ENCODE data around the gene CFAP119.
"Not testable (repeated sequence)": the region's sequence is repeated elsewhere in the genome, so short reads cannot be mapped to it uniquely, and the experiment has no call there.

CFAP119 gene

DNA sequence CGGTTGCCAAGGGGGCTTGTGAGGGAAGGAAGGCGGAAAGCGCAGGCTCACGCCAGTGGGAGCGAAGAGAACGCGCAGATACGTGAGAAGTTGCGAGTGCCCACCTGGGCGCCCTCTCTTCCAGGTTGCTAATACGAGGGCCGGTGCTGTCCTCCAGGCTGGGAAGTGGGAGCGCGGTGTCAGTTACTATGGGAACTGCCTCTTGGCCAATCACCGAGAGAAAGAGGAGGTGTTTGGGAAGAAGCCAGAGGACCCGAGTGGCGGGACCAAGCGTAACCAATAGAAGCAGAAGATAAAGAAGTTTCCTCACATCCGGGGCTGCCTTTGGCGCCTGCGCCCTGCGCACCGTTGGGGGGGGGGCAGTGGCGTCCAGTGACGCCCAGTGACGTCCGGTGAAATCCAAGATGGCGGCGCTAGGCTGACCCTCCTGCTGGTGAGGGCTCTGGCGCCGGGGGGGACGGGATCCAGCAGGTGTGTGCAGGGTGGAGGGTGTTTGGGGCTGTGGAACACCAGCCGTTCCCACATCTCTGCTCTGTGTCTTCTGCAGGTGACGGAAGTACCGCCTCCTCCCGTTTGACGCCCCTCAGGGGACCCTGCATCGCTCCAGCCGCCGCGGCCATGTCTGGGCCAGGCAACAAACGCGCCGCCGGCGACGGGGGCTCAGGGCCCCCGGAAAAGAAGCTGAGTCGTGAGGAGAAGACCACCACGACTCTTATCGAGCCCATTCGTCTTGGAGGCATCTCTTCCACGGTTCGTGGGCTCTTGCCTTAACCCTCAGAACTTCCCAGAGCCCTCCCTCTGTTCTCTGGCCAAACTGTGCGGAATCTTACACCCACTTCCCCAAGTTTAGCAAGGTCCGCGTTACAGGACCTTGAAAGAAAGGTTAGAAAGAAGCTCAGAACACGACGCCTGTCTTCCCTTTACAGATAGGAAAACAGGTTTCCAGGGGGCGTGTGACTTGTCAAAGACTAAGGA lies at the start of gene CFAP119, which contains the start of gene RNF40:
Gene CFAP119, minus strand, starts transcription at position 135 of the 975 bp plus-strand sequence. CDS start 314 bp downstream, outside the sequence.
Gene RNF40, plus strand, starts transcription at position 395 of the 975 bp plus-strand sequence. Its CDS starts 224 bp downstream, at position 619.
- in situ Hi-C loops (cut with MboI; ENCODE audit: low sequenced_read_pairs, unreplicated experiment): no loop called here
- peak; percentile 99 for DNase-seq (ENCODE audit: low spot score)
- TF ChIP-seq, protein P1, sequence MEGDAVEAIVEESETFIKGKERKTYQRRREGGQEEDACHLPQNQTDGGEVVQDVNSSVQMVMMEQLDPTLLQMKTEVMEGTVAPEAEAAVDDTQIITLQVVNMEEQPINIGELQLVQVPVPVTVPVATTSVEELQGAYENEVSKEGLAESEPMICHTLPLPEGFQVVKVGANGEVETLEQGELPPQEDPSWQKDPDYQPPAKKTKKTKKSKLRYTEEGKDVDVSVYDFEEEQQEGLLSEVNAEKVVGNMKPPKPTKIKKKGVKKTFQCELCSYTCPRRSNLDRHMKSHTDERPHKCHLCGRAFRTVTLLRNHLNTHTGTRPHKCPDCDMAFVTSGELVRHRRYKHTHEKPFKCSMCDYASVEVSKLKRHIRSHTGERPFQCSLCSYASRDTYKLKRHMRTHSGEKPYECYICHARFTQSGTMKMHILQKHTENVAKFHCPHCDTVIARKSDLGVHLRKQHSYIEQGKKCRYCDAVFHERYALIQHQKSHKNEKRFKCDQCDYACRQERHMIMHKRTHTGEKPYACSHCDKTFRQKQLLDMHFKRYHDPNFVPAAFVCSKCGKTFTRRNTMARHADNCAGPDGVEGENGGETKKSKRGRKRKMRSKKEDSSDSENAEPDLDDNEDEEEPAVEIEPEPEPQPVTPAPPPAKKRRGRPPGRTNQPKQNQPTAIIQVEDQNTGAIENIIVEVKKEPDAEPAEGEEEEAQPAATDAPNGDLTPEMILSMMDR (IDR thresholded peaks at IDR 0.05; ENCODE audit: borderline replicate concordance, control extremely low read depth, extremely low read depth, insufficient read depth, missing control alignments): no peak

DNA sequence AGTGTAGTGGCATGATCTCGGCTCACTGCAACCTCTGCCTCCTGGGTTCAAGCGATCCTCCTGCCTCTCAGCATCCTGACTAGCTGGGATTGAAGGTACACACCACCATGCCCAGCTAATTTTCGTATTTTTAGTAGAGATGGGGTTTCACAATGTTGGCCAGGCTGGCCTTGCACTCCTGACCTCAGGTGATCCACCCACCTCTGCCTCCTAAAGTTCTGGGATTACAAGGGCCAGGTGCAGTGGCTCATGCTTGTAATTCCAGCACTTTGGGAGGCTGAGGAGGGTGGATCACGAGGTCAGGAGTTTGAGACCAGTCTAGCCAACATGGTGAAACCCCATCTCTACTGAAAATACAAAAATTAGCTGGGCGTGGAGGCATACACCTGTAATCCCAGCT lies 47.8 kb upstream of the CFAP119 start:
- in situ Hi-C loops (cut with MboI; ENCODE audit: low sequenced_read_pairs, unreplicated experiment); DNase-seq (ENCODE audit: low spot score): not testable (repeated sequence)

DNA sequence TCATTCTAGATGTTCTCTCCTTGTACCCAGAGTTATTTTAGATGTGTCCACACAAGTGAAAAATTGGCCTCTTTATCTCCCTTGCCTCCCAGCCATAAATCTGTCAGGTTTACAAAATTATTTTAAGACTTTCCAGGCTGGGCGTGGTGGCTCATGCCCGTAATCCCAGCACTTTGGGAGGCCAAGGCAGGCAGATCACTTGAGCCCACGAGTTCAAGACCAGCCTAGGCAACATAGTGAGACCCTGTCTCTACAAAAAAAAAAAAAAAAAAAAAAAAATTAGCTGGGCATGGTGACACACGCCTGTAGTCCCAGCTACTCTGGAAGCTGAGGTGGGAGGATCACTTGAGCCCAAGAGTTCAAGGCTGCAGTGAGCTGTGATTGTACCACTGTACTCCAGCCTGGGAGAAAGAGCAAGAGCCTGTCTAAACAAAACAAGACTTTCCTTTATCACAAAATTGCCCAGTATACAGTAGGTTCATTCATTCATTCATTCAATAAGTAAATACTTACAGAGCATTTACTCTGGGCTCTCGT lies 47.1 kb upstream of the CFAP119 start:
- in situ Hi-C loops (cut with MboI; ENCODE audit: low sequenced_read_pairs, unreplicated experiment); DNase-seq (ENCODE audit: low spot score): not testable (repeated sequence)

DNA sequence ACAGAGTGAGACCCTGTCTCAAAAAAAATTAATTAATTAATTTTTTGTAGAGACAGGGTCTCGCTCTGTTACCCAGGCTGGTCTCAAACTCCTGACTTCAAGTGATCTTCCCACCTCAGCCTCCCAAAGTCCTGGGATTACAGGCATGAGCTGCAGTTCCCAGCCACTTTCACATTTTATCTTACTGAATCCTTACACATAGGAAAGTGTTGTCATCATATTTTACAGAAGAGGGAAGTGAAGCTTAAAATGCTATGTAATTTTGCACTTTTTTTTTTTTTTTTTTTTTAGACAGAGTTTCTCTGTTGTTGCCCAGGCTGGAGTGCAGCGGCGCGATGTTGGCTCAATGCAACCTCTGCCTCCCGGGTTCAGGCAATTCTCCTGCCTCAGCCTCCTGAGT lies 46.3 kb upstream of the CFAP119 start:
- no peak for DNase-seq (ENCODE audit: low spot score)
- in situ Hi-C loops (cut with MboI; ENCODE audit: low sequenced_read_pairs, unreplicated experiment): no loop called here
- TF ChIP-seq, protein P1 (IDR thresholded peaks at IDR 0.05; ENCODE audit: borderline replicate concordance, control extremely low read depth, extremely low read depth, insufficient read depth, missing control alignments): no peak

DNA sequence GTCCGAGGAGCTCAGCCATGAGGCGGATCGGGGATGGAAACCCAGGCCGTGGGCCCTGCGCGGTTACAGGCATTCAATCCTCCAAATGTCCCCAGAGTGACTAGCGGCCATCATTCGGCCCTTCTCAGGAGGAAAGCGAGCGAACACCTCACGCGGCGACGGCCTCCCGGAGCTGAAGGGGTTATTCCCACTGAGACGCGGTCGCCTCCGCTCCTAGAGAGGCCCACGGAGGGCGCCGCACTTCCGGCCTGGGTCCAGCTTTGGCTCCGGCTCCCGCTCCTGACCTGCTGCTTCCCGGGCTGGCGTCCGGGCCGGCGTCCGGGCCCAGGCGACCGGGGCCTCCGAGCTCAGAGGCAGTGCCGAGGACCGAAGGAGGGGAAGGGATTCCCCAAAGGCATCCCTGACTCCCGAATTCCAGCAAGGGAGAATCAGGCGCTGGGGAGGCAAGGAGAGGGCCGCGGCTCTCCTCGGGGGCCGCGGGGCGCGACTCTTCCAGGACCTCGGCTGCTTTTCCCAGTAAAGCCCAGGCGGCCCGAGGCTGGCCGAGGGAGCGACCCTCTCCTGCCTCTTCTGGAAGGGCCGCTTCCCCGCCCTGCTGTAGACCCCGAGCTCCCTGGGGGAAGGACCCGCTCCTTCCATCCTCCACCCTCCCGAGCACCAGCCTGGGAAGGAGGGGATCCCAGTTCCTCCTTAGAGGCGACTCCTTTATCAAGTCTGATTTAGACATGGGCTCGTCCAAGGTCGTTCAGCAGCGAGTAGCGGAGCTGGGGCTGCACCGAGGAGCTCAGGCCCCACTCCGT lies 43.7 kb upstream of the CFAP119 start:
- TF ChIP-seq, protein P1 (IDR thresholded peaks at IDR 0.05; ENCODE audit: borderline replicate concordance, control extremely low read depth, extremely low read depth, insufficient read depth, missing control alignments): no peak
- in situ Hi-C loops (cut with MboI; ENCODE audit: low sequenced_read_pairs, unreplicated experiment): no loop called here
- DNase-seq (ENCODE audit: low spot score): peak; percentile 68

DNA sequence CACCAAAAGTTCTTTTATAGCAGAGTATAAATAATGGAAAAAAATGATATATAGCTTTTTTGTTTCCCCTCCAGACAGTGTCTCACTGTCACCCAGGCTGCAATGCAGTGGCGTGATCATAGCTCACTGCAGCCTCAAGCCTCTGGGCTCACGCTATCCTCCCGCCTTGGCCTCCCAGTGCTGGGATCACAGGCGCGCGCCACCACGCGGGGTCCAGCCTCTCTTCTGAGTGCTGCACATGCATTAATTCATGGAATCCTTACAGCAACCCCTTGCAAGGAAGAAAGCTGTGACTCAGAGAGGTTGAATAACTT lies 43.2 kb upstream of the CFAP119 start:
- DNase-seq (ENCODE audit: low spot score): no peak
- in situ Hi-C loops (cut with MboI; ENCODE audit: low sequenced_read_pairs, unreplicated experiment): no loop called here
- TF ChIP-seq, protein P1 (IDR thresholded peaks at IDR 0.05; ENCODE audit: borderline replicate concordance, control extremely low read depth, extremely low read depth, insufficient read depth, missing control alignments): no peak

DNA sequence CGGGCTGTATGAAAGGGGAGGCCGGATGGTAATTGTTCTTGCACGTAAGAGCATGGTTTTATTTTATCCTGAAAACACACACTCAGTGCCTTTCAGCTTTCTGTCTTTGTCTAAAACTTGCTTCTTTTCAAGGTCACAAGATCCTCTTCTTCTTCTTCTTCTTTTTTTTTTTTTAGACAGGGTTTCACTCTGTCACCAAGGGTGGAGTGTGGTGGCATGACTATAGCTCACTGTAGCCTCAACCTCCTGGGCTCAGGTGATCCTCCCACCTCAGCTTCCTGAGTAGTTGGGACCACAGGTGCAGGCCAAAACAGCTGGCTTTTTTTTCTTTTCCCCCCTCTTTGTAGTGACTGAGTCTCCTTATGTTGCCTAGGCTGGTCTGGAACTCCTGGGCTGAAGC lies 41.1 kb upstream of the CFAP119 start:
- TF ChIP-seq, protein P1 (IDR thresholded peaks at IDR 0.05; ENCODE audit: borderline replicate concordance, control extremely low read depth, extremely low read depth, insufficient read depth, missing control alignments): no peak
- DNase-seq (ENCODE audit: low spot score): no peak
- in situ Hi-C loops (cut with MboI; ENCODE audit: low sequenced_read_pairs, unreplicated experiment): no loop called here
